ENCODE data around the gene WBP2. TPM values are rescaled to one million over a fixed set of nuclear protein-coding genes. Genes with fewer than 3 reads are reported as not detected.

WBP2 gene
- total and polyA plus RNA-seq, 2 of the 13 experiments (the other 11 are each of a cell fraction or from before 2014, with no cell fraction given) = 29.2 to 29.5 TPM

GRCh38 chr17:75869282-75870141 lies 14.4 kb upstream of the WBP2 start (continued):
- TF ChIP-seq AHDC1 (CRISPR knock-in tag; IDR thresholded peaks at IDR 0.05; ENCODE audit: borderline replicate concordance) = peak; percentile 57; the same call in 1 of the 2 replicates
- TF ChIP-seq ZNF510 (CRISPR knock-in tag; IDR thresholded peaks at IDR 0.05; ENCODE audit: low read depth) = 0 out of 2 replicates have a peak, but pooled peaks have one; percentile 23
- peak; percentile 64; the same call in 1 of the 2 replicates for TF ChIP-seq MIXL1 (CRISPR knock-in tag; IDR thresholded peaks at IDR 0.05)
- no peak for TF ChIP-seq NFE2L1 (CRISPR knock-in tag; IDR thresholded peaks at IDR 0.05; ENCODE audit: borderline replicate concordance)
- TF ChIP-seq ZNF362 (CRISPR knock-in tag; IDR thresholded peaks at IDR 0.05; ENCODE audit: borderline replicate concordance) = peak; percentile 95
- TF ChIP-seq REPIN1 (CRISPR knock-in tag; IDR thresholded peaks at IDR 0.05; ENCODE audit: borderline replicate concordance, low read depth) = peak; percentile 77; the same call in 1 of the 2 replicates
- peak; percentile 85; the same call in 1 of the 2 replicates for TF ChIP-seq ZNF691 (CRISPR knock-in tag; IDR thresholded peaks at IDR 0.05; ENCODE audit: borderline replicate concordance, low read depth)
- peak; percentile 75; the same call in 1 of the 2 replicates for TF ChIP-seq ZBED4 (CRISPR knock-in tag; IDR thresholded peaks at IDR 0.05; ENCODE audit: borderline replicate concordance)
- TF ChIP-seq ZFAT (CRISPR knock-in tag; conservative IDR thresholded peaks at IDR 0.05) = no peak
- 0 out of 2 replicates have a peak, but pooled peaks have one; percentile 36 for TF ChIP-seq MXD1 (CRISPR knock-in tag; IDR thresholded peaks at IDR 0.05)
- TF ChIP-seq SETDB1 (CRISPR knock-in tag; IDR thresholded peaks at IDR 0.05; ENCODE audit: borderline replicate concordance) = no peak

Data from HepG2 (cell line).